ENCODE data around the gene AGBL1. TPM values are rescaled to one million over a fixed set of nuclear protein-coding genes. Genes with fewer than 3 reads are reported as not detected.

AGBL1 gene
- total RNA-seq, 1 experiment from 2014 or later: not detected

- Histone ChIP-seq H4K91ac (ENCODE audit: insufficient read length, low read depth, low read length) (no peak overlapping the region), H4K5ac (ENCODE audit: insufficient read length, low read depth, low read length) (no peak overlapping the region), H3K79me2 (ENCODE audit: insufficient read depth, low read length) (no peaks in the 10 kb centered on the region), H3K4me1 (ENCODE audit: insufficient read depth, low read length) (peaks cover 5% of the 10 kb centered on the region), H3K27me3 (ENCODE audit: insufficient read depth, low read length) (no peaks in the 10 kb centered on the region), H4K8ac (replicated peaks; ENCODE audit: insufficient read length, low read depth, low read length) (no peak overlapping the region), H3K23me2 (ENCODE audit: insufficient read length, low read depth, low read length, poor library complexity, severe bottlenecking) (no peaks in the 10 kb centered on the region), H2AK5ac (ENCODE audit: insufficient read length, low read length) (no peak overlapping the region), H2BK5ac (ENCODE audit: insufficient read length, low read length) (no peak overlapping the region), H4K20me1 (ENCODE audit: control insufficient read depth, insufficient read depth, insufficient read length) (no peaks in the 10 kb centered on the region), H3K4me2 (ENCODE audit: insufficient read depth, insufficient read length, low read length) (no peak overlapping the region), H3K23ac (ENCODE audit: insufficient read length, low read depth, low read length) (no peak overlapping the region), H3K4ac (ENCODE audit: low read depth, low read length) (no peak overlapping the region), H2BK120ac (ENCODE audit: low read depth, low read length, poor library complexity, severe bottlenecking) (no peak overlapping the region), H2BK12ac (ENCODE audit: insufficient read length, low read depth, low read length) (no peak overlapping the region), H3T11ph (ENCODE audit: low read length) (no peak overlapping the region), H3K79me1 (ENCODE audit: insufficient read depth, low read depth, low read length, poor library complexity, severe bottlenecking) (no peaks in the 10 kb centered on the region), H3K18ac (ENCODE audit: insufficient read length, low read depth, low read length) (no peak overlapping the region), H3K27ac (ENCODE audit: insufficient read length, low read depth, low read length) (no peak overlapping the region), H2AFZ (ENCODE audit: low read length) (no peak overlapping the region), H3K14ac (ENCODE audit: insufficient read depth, low read length) (no peak overlapping the region; the same call in 1 of the 2 replicates), H3K56ac (ENCODE audit: insufficient read length, low read depth, low read length) (no peak overlapping the region), H2BK15ac (ENCODE audit: low read depth, low read length) (no peak overlapping the region), H3K9ac (ENCODE audit: extremely low read depth, insufficient read length, low read length) (no peak overlapping the region), H2BK20ac (ENCODE audit: low read depth, low read length, poor library complexity, severe bottlenecking) (no peak overlapping the region), H3K9me3 (ENCODE audit: control insufficient read depth, low read depth, low read length) (no peaks in the 10 kb centered on the region)
- no peak overlapping the region; a peak in 1 of 7 replicates for H3K27ac Mint-ChIP-seq
- WGBS (ENCODE audit: extremely low coverage, insufficient read length, low lambda C conversion rate): no CpG with 5 or more reads among the region's 9 CpGs
- H3K27me3 Mint-ChIP-seq (ENCODE audit: low read depth): no peaks in the 10 kb centered on the region
- no peak overlapping the region for H3K4me3 Mint-ChIP-seq
- peaks cover 3 to 10% (median 6%) of the 10 kb centered on the region in 3 experiments; a peak in 5 of 7 replicates for H3K36me3 Mint-ChIP-seq (ENCODE audit: insufficient read depth in 1 of 3, low read depth in 3 of 3)
- peaks cover 9 to 11% of the 10 kb centered on the region in 2 experiments for H3K9me3 Mint-ChIP-seq
- DNase-seq: no peak
- H3K4me1 Mint-ChIP-seq: peaks cover 16 to 21% of the 10 kb centered on the region in 2 experiments
- TF ChIP-seq, protein P1, sequence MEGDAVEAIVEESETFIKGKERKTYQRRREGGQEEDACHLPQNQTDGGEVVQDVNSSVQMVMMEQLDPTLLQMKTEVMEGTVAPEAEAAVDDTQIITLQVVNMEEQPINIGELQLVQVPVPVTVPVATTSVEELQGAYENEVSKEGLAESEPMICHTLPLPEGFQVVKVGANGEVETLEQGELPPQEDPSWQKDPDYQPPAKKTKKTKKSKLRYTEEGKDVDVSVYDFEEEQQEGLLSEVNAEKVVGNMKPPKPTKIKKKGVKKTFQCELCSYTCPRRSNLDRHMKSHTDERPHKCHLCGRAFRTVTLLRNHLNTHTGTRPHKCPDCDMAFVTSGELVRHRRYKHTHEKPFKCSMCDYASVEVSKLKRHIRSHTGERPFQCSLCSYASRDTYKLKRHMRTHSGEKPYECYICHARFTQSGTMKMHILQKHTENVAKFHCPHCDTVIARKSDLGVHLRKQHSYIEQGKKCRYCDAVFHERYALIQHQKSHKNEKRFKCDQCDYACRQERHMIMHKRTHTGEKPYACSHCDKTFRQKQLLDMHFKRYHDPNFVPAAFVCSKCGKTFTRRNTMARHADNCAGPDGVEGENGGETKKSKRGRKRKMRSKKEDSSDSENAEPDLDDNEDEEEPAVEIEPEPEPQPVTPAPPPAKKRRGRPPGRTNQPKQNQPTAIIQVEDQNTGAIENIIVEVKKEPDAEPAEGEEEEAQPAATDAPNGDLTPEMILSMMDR (conservative IDR thresholded peaks at IDR 0.05): no peak
Measured at GRCh38 chr15:86570738-86571137, 491.1 kb downstream of the AGBL1 start.

All from H9 (cell line).